GM21423 (cell line): Measurements from ENCODE around the gene RAB11A.

Experiments
- ATAC-seq: cut with Tn5 transposase; IDR thresholded peaks from one replicate; pipeline ENCODE4 v1.9.1; 2021; ENCODE audit warnings: mild to moderate bottlenecking, moderate library complexity; ENCODE audit not compliant: unreplicated experiment

The RAB11A gene

DNA sequence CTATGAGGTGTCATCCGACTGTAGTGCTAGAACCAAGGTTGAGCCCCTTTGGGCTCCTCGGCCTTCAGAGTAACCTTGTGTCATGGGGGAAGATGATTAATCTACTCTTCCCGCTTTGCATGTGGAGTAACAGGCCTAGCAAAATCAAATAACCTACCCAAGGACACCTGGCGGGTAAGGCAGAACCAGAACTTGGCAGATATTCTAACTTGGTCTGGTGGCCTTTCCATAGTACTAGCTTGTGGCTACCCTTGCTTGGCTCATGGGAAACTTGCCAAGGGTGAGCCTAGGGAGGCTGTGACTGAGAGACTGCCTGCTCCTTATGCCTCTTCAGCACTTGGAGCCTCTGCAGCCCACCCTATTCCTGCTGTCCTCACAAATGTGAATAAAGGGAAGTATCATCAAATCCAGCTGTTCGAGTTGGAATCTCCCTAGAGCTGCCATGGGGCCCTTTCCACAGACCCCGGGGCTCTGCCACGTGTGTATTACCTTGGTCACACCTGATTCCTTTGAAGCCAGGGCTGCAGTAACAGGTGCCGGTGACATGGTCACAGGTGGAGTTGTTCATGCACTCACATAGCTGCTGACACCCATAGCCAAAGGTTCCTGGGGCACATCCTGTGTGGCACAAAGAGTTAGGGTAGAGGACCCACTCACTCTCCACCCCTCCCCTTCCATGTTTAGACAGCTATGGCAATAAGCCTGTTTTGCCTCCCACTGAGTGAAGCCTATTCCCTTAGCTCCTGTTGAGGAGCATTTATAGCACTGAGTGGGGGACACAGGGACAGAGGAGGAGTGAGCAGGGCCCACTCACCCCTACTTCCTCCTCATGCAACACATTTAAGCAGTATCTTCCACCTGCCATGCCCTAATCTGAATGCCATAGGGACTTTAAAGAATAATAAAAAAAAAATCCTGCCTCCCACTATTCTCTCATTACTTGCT is 46.0 kb downstream of the RAB11A start:
- ATAC-seq = no peak

DNA sequence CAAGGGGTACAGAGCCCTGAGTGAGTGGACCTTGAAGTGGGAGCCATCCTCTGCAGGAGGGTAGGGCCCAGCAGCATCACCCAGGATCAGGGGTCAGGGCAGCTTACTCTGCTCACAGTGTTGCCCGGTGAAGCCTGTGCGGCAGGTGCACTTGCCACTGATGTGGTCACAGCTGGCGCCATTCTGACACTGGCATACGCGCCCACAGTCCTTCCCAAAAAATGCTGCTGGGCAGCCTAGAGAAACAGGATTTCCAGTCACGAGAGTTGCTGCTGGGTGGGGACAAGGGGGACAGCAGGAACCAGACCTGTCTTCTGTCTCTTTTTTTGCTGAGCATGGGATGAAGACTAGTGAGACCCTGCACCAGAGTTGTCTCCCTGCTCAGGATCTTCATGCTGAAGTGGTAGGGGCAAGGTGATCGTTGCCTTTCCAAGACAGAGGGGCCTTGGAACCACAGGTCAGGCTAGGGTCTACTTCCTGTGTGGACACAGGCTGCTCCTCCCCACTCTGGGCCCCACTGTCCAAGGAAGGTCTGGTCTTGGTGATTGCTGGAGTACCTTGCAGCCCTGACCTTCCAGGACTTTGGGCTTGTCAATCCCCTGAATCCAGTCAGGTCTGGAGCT is 46.9 kb downstream of the RAB11A start:
- no peak for ATAC-seq

DNA sequence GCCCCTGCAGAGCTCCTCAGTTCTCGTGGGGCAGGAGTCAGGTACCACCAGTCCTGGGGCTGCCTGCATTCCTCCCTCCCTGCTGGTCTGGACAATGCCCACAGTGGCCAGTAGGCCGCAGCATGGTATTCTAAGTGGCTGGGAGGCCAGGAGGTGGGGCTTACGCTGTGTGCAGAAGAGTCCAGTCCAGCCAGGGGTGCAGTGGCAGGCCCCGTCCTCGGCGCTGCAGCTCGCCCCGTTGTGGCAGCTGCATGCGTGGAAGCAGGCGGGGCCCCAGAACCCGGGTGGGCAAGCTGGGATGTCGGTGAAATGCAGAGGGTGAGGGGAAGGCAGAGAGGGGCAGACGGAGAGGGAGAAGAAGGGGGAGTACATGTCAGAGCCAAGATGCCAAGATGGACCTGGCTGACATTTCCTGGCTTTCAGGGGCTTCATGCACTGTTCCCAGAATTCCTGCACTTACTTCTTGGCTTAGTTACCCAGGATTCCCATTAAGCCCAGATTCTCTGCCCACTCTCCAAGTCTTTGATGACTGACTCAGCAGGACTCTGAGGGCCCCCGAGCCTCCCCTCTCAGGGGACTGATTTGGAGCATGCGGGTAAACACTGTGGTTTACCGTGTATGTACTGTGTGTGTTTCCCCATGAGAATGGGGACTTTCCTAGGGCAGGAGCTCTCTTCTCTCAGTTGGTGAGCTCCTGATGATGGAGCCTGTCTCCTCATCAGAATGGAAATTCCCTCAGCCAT is 47.5 kb downstream of the RAB11A start:
- ATAC-seq = peak; percentile 51

GRCh38 chr15:65917407-65917756 is 48.1 kb downstream of the RAB11A start:
- peak; percentile 1 for ATAC-seq

GRCh38 chr15:65917936-65918335 is 48.6 kb downstream of the RAB11A start:
- ATAC-seq = no peak

GRCh38 chr15:65918357-65918920 is 49.1 kb downstream of the RAB11A start:
- no peak for ATAC-seq

DNA sequence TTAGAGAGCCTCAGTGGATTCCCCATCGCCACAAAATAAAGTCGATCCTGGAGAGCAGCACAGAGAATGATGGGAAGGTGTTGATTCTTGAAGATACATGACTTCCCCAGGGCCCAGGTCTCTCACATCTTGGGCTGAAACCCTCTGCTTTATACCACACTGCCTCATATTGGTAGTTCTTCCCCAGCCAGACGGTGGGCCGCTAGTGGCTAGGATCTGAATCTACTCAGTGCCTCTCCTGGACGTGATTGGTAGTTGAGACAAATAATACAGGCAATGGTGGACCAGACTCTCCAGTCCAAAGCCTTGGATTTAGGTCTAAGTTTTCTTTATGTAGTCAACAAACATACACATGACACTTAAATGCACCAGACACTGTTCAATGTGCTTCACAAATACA is 49.7 kb downstream of the RAB11A start:
- ATAC-seq = no peak

DNA sequence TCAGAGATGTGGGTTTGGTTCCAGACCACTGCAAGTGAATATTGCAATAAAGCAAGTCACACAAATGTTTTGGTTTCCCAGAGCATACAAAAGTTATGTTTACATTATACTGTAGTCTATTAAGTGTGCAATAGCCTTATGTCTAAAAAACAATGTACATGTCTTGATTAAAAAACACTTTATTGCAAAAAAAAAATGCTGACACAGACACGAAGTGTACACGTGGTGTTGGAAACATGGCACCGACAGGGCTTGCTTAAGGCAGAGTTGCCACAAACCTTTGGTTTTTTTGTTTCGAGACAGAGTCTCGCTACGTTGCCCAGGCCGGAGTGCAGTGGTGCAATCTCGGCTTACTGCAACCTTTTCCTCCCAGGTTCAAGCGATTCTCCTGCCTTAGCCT is 50.1 kb downstream of the RAB11A start:
- ATAC-seq = no peak

- ATAC-seq = no peak
Observed at GRCh38 chr15:65920121-65920520, 50.8 kb downstream of the RAB11A start.

DNA sequence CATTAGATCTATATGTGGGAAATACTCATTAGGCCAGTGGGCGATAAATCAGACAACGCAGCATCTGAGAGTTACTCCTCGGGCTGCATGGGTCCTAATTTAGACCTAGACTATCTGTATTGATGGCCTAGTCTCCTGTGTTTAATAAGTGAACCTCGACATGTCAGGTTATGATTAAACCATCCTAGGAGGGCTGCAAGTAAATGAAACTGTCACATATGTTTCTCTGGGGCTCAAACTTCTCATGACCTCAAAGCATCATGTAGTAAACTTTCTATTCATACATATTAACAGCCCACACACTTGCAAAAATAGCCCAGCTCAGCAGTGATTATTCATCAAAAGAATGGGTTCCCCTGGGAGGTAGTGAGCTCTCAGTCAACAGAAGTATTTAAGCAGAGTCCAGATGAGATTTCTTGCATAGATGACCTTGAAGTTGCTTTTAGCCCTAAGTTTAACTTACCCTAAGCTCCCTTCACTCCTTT is 51.6 kb downstream of the RAB11A start:
- ATAC-seq = peak; percentile 39

DNA sequence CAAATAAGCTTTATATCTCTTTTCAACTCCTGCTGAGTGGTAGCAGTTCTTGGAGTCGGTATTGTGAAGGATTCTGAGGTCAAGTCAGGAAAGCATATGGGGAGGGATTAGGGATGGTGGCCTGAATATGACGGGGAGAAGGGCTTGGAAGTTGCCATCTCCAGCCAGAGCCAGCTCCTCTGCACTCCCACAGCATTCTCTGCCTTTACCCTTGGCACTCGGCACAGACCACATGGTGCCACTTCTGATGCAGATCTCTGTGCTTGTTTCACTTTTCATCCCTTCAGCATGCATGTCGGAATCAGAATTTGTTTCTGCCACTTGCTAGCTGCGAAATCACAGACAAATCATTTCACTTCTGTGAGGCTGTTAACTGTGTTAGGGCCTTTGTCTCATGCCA is 52.5 kb downstream of the RAB11A start:
- ATAC-seq = no peak

- no peak for ATAC-seq
Observed at GRCh38 chr15:65922621-65923020, 53.3 kb downstream of the RAB11A start.

- no peak for ATAC-seq
Observed at GRCh38 chr15:65923264-65923663, 54.0 kb downstream of the RAB11A start.

GRCh38 chr15:65924004-65924403 is 54.7 kb downstream of the RAB11A start:
- no peak for ATAC-seq

DNA sequence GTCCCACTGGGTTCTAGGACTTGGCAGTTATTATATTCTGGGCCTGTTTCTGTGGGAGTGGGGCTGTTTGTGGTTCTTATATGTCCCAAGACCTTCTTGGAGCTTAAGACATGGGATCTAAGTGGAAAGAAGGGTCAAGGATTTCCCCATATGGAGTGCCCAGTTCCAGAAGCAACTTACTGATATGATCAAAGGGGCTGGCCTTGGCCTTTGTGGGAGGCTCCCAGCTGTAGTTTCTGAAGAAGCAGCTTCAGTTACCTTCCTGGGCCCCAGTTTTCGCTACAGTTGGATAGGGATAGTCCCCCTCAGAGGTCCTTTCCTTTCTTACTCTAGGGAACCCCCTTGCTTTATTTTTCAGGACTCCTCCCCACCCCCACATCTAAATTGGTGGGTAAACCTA is 56.0 kb downstream of the RAB11A start:
- no peak for ATAC-seq

- no peak for ATAC-seq
Observed at GRCh38 chr15:65926459-65926858, 57.2 kb downstream of the RAB11A start.

DNA sequence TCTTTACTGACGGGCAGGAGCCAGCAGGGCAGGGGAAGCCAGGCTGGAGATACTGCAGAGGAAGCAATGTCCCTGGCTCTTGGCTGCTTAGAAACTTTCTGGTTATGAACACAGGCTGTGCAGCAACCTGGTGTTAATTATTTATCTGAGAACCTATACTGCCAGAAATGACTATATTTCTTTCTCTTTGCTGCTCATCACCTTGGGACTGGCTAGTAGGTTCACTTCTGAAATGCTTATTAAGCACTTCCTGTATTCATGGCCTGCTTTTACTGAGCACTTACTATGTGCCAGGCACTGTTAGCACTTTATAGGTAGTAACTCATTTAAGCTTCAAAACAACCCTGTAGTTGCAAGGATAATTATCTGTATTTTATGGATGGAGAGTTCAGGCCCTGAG is 57.6 kb downstream of the RAB11A start:
- peak; percentile 69 for ATAC-seq

- ATAC-seq = no peak
Observed at GRCh38 chr15:65927545-65927944, 58.3 kb downstream of the RAB11A start.

DNA sequence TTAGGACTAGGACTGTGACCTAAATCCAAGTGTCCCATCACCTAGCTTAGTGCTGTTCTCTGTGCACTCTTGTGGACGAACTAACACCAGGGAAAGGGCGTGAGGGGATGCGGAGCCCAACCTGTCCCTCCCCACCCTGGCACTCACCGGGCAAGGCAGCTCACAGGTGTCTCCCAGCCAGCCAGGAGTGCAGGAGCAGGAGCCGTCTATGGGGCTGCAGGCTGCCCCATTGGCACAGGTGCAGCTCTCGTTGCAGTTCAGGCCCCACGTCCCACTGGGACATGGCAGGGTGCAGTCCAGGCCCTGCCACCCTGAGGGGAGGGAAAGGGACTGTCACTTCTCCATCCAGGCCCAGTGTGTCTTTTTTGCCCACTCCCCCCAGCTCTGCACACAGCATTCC is 60.3 kb downstream of the RAB11A start:
- ATAC-seq = no peak

- ATAC-seq = no peak
Observed at GRCh38 chr15:65930134-65930533, 60.8 kb downstream of the RAB11A start.

DNA sequence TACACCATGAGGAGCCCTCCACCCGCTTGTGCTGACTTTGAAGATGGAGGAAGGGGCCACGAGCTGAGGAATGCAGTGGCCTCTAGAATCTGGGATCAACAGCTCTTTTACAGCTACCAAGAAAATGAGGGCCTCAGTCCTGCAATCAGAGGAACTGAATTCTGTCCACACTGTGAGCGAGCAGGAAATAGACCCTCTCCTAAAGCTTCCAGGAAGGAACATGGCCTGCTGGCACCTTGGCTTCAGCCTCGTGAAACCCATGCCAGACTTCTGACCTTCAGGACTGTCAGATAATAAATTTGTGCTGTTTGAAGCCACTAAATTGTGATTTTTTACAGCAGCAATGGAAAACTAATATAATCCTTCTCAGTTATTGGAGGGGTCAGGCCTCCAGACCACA is 61.9 kb downstream of the RAB11A start:
- ATAC-seq = no peak
